ENCODE results near the gene METTL26.
A peak's percentile ranks its signal among the peaks of the same experiment; 100 is the strongest.

METTL26 gene

DNA sequence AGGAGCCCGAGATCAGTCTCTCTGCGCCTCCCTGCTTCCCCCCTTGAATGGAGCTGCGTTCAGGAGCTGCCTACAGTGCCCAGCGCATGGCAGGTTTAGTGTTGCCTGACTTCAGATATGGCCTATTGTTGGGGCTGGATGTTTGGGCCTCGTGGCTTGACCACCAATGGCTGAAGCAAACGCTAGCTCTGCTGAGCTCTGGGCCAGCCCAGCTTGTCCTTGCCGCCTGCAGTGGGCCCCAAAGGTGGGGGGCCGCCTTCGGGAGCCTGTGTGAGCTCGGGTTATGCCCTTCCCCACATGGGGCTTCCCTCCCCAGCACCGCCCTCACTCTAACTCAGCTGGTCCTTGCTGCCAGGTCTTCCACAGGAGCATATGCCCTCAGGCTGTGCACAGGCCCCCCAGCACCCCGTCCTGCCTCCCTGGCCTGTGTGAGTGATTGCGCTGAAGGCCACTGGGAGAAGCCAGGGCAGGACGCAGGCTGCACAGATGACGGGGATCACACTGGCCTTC is 2.0 kb upstream of the METTL26 start:
- DNase-seq (ENCODE audit: low read depth in 2 of 2), result no peak

DNA sequence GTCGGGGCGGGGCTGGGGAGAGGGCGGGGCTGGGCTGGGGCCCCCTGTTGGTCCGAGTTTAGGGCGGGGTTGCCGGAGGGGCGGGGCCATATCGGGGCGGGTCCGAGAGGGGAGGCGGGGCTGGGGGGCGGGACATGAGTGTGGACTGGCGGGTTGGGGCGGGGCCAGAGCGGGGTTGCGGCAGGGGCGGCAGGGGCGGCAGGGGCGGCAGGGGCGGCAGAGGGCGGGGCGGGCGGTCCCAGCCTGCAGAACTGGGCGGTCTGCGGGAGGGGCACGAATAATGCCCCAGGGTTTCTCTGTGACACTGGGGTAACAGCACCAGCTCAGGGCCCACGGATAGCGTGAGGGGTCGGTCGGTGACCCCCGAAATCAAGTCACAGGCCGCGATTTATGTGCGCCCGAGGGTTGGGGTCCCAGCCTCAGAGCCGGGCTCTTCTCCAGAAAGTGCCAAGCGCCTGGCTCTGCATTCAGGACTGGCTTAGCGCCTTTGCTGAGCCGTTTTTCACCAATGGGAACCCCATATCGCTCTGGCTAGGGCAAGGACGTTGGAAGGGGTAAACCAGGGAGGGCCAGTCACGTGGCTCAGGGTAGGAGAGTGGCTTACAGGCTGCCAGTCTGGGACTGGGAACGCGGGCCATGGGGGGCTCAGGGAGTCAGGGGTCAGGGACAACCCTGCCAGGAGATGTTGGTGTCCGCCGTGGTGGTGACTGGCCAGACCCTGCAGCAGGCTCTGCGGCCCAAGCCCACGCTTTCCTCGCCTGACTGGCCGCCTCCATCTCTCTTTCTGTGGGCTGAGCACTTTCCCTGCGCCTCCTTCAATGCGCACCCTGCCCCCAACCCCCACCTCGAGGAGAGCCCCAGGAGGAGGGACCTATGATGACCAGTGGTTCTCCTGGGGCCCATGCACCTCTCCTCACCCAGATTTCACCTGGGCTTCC is 1.2 kb upstream of the METTL26 start:
- DNase-seq (ENCODE audit: low read depth in 2 of 2), result peak; percentile 77

DNA sequence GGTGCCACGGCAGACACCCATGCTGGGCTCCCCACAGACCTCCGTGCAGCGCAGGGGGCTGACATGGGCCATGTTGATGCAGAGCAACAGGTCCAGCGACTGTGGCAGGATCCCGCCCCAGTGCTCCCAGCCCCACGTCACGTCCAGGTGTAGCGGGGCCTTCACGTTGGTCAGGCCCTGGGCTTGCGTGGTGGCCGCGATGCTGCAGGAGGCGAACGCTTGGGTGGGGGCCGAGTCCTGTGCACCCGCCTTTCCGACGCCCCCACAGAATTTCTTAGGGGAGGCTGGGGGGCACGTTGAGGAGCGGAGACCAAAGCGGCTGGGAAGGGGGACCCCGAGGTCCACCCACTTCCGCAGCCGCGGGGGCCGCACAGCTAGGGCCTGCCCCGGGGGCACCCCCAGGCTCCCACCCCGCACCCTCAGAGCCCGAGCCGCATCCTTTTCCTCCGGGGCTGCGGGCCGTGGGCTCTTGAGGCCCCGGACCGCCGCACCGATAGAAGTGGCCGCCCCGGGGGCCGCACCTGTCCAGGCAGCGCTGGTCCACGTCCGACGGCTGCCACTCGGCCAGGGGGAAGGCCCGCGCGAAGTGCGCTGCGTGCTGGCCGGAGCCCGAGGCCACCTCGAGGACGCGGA is 416 bp downstream of the METTL26 start:
- DNase-seq (ENCODE audit: low read depth in 2 of 2), result no peak

DNA sequence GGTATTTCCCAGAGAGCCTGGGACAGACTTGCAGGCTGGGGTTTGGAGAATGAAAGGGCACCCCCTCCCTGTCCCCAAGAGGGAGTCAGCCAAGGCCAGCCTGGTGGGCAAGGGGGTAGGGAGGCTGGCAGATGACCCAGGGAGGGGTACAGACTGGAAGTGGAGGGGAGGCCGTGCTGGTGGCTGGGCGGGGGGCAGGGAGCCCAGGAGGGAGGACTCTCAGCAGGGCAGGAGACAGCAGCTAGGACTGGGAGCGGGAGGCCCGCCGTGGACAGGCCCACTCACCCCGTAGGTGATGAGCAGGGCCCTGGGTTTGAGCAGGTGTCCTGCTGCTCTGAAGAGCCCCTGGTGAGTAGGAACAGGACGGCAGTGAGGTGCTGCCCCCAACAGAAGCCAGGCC is 1.1 kb downstream of the METTL26 start:
- no peak for DNase-seq (ENCODE audit: low read depth in 2 of 2)

DNA sequence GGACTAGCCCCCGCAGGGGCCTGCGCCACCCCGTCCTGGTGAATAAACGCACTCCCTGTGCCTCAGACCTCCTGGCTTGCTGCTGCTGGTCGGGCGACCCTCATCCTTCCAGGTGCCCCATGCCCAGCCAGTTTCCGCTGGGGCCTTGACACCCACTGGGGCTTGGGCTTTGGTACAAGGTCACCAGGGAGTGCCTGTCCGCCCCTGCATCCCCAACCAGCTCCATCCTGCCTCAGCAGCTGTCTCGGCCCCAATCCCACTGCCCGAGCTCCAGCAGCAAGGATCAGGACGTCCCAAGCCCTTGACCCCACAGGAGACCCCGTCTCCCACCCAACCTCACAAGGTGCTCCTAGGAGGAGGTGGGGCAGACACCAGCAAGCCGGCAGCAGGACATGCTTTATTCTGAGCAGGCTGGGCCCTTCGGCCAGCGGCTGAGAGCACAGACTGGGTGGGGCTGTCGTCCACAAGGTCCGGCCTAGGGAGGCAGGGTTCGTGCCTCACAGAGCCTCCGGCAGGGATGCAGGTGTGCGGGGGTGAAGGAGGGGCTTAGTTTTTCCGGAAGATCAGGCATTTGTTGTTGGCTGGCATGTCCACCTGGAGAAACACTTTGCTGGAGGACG is 1.9 kb downstream of the METTL26 start:
- no peak for DNase-seq (ENCODE audit: low read depth in 2 of 2)

DNA sequence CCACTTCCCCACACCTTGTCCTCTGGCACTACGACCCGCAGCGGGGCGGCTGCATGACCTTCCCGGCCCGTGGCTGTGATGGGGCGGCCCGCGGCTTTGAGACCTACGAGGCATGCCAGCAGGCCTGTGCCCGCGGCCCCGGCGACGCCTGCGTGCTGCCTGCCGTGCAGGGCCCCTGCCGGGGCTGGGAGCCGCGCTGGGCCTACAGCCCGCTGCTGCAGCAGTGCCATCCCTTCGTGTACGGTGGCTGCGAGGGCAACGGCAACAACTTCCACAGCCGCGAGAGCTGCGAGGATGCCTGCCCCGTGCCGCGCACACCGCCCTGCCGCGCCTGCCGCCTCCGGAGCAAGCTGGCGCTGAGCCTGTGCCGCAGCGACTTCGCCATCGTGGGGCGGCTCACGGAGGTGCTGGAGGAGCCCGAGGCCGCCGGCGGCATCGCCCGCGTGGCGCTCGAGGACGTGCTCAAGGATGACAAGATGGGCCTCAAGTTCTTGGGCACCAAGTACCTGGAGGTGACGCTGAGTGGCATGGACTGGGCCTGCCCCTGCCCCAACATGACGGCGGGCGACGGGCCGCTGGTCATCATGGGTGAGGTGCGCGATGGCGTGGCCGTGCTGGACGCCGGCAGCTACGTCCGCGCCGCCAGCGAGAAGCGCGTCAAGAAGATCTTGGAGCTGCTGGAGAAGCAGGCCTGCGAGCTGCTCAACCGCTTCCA is 2.6 kb downstream of the METTL26 start:
- no peak for DNase-seq (ENCODE audit: low read depth in 2 of 2)

DNA sequence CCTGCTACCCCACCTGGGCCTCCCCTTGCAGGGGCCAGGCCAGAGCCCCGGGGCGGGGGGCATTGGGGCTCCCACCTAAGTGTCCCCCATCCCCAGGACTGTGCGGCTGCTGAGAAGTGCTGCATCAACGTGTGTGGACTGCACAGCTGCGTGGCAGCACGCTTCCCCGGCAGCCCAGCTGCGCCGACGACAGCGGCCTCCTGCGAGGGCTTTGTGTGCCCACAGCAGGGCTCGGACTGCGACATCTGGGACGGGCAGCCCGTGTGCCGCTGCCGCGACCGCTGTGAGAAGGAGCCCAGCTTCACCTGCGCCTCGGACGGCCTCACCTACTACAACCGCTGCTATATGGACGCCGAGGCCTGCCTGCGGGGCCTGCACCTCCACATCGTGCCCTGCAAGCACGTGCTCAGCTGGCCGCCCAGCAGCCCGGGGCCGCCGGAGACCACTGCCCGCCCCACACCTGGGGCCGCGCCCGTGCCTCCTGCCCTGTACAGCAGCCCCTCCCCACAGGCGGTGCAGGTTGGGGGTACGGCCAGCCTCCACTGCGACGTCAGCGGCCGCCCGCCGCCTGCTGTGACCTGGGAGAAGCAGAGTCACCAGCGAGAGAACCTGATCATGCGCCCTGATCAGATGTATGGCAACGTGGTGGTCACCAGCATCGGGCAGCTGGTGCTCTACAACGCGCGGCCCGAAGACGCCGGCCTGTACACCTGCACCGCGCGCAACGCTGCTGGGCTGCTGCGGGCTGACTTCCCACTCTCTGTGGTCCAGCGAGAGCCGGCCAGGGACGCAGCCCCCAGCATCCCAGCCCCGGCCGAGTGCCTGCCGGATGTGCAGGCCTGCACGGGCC is 3.4 kb downstream of the METTL26 start:
- no peak for DNase-seq (ENCODE audit: low read depth in 2 of 2)

DNA sequence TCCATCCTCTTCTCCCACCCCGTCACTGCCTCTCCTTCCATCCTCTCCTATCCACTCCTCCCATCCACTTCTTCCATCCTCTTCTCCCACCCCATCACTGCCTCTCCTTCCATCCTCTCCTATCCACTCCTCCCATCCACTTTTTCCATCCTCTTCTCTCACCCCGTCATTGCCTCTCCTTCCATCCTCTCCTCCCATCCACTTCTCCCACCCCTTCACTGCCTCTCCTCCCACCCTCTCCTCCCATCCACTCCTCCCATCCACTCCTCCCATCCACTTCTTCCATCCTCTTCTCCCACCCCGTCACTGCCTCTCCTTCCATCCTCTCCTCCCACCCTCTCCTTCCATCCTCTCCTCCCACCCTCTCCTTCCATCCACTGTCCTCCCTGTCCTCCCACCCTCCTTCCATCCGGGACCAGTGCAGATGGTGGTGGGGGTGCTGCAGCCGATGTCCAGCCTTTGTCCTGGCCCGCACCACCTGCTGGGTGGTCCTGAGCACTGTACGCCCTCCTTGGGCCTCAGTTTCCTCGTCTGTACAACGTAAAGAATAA is 4.2 kb downstream of the METTL26 start:
- DNase-seq (ENCODE audit: low read depth in 2 of 2), result no peak

DNA sequence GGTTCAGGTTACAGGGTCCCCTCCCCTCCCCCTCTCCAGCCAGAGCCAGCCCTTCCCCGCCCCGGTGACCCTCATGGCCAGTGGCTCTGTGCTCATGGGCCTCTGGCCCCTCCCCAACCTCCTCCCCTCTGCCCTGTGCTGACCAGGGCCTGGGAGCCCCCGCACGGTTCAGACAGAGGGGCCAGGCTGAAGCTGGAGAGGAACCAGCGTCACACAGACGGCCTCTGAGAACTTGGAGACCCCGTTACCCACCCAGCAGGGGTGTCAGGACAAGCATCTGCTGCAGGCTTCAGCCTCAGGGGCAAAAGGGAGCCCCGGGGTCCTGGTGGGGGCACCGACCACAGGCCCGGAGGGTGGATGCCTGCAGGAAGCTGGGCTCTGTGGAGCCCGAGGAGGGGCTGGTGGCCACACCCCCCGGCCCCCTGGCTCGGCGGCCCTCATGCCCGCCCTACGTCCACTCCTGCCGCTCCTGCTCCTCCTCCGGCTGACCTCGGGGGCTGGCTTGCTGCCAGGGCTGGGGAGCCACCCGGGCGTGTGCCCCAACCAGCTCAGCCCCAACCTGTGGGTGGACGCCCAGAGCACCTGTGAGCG is 5.2 kb downstream of the METTL26 start, which contains the start of gene WFIKKN1:
WFIKKN1 (plus strand) TSS at position 171 of the 591 bp plus-strand sequence; CDS start at position 440, 269 bp downstream.
- no peak for DNase-seq (ENCODE audit: low read depth in 2 of 2)

DNA sequence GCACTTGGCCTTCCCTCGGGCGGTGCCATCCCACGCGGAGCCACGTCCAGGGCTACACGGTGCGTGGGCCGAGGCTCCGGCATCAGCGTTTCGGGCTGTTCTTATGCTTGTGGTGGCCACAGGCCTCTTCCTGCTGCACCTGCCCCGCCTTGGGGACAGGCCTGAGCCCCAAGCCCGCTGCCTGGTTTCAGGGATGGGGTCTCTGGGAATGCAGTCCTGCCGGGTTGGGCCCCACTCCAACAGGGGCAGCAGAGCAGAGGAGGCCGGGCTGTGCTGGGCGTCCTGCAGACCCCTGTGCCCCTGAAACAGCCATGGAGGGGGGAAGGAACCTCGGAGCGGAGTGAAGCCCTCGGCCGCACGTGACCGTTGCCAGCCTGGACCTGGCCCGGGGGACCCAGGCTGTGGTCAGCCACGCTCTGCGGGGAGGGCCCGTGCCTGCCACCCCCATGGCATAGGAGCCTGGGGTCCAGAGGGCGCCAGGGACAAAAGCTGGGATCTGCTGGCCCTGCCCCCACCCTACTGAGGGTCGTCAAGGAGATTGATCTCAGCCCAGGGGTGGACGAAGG is 5.8 kb downstream of the METTL26 start:
- DNase-seq (ENCODE audit: low read depth in 2 of 2), result no peak

DNA sequence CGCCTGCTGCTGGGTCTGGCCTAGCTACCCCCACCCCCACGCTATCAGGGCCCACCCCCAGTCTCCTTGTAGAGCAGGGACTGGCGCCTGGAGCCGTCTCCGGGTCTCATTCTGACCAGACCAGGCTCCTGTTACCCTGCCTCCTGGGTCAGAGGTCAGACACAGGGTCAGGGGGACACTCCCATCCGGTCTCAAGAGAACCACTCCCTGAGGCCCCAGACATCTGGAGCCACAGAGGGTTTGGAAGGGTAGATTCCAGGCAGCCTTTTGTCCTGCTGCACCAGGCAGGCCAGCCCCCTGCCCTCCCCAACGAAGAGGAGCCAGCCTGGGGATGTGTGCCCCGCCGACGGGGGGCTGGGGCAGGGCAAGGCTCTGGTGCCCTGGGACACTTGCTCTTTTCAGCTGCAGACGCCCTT is 6.3 kb downstream of the METTL26 start:
- no peak for DNase-seq (ENCODE audit: low read depth in 2 of 2)

DNA sequence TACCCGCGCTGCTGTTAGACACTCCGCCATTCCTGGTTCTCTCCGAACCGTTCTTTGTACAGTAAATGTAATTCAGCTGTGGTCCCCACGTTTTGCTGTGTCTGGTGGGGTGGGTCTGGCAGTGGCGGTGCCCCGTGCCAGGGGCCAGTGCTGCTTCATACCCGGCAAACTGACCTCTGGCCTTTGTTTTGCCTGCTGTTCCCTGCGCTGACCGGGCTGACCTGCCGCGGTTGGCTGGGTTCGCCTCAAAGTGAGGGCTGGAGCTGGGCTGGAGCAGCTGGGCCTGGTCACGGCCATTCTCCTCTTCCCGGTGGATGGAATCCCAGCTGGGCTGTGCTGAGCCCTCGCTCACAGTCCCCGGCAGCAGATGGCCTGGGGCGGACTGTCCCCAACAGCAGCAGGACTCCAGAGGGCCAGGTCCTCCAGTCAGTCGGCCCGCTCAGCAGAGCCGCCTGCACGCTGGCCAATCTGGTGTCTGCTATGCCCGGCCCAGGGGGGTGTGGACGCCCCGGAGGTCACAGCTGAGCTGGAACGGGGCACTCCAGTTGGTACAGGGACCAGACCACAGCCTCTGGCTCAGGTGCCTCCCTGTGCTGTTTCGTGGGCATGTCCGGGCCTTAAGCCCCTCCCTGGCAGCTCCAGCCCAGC is 6.8 kb downstream of the METTL26 start:
- DNase-seq (ENCODE audit: low read depth in 2 of 2), result no peak

DNA sequence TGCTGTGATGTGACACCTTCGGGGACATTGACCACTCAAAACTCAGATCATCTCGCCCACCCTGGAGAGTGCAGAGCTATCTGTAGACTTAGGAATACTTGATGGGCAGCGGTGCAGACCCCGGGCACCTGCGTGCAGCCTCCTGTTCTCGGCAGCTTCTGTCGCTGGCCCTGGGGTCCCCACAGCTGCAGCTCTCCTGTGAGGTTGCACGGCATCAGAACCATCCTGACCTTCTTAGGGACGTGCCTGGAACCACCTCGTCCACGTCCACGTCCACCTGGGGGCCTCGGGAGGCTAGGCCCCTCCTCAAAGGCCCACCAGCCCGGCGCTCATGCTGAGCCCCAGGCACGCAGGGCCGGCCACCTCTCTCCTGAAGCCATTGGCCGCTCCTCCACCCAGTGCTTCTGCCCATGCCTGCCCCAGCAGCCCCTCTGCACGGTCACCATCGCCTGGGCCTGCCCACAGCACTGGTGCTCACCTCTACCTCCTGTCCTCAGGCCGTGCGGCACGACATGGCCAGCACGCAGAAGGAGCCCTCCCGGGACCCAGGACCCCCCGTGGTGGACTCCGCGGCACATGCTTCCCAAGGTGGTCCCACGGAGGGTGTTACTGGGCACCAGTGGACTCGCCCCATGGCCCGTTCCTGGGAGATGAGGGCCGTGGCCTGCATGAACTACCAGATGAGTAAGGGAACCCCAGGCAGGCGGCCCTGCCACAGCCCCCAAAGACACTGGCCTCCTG is 7.6 kb downstream of the METTL26 start:
- DNase-seq (ENCODE audit: low read depth in 2 of 2), result no peak

DNA sequence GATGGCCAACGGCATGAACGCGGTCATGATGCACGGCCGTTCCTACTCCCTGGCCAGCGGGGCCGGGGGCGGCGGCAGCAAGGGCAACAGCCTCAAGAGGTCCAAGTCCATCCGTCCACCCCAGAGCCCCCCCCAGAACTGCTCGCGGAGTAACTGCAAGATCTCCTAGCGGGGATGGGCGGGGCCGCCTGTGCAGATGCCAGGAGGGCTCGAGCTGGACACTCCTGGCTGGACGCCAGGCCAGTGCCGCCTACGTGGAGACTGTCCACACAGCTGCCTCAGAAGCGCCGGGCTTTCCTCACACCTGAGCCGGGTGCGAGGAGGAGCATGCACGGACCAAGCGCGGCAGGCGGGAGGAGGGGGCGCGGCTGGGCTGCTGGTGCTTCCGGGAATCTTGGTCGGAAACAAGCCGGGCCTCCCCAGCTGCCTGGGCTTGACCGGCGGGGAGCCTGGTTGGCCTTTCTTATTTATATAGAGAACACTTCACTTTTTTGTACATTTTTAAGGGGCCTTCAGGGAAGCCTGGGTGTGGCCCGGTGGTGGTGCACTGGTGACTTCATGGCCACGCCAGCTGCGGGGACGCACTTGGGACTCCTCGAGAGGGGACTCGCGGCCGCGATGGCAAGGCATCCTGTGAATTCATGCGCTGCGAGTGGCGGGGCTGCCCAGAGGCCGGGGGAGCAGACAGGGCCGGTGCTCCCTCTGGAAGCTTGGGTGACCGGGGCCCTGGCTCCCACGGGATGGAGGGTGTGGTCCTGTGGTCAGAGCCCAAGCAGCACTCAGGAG is 8.5 kb downstream of the METTL26 start:
- no peak for DNase-seq (ENCODE audit: low read depth in 2 of 2)

DNA sequence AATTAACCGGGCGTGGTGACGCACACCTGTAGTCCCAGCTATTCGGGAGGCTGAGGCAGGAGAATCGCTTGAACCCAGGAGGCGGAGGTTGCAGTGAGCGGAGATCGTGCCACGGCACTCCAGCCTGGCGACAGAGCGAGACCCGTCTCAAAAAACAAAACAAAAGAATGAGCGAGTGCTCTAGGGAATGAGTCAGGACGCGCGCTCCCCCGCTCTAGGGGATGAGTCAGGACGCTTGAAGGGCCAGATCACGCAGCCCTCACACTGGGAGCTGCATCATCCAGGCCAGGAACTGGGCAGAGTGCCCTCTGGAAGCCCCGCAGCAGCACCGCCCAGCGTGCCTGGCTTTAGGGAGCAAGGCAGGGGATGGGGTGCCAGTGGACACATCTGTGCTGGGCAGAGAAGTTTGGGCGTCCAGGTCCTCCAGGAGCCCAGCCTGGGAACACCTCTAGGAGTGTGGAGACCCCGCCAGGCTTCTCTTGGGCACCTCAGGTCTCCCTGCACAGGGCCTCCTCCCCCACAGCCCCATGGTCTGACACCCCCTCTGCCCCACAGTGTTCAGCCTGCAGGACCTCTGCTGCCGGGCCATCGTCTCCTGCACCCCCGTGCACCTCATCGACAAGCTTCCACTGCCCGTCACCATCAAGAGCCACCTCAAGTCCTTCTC is 9.2 kb downstream of the METTL26 start:
- no peak for DNase-seq (ENCODE audit: low read depth in 2 of 2)

DNA sequence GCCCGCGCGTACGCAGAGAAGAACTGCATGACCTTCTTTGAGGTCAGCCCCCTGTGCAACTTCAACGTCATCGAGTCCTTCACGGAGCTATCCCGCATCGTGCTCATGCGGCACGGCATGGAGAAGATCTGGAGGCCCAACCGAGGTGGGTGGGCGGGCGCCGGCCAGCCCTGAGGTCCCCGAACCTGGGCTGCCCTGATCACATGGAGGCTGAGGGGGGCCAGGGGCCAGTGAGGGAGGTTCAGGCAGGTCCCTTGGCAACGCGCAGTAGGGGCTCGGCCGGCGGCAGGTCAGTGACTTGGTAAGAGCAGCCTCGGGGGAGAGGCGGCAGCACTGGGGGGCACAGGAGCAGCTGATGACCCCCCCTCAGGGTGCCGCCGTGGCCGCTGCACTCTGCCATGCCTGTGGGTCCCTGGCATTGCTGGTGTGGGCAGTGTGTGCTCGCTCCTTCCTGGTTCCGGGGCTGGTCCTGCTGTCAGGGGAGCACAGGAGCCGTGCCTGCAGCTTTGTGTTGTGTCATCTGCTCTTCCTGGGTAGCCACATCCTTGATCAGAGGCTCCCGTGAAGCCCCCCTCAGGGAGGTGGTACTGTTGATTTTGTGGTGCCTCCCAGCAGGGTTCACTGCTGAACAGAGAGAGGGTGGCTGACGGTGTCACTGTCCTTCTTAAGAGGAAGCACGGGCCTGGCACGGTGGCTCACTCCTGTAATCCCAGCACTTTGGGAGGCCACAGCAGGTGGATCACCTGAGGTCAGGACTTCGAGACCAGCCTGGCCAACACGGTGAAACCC is 9.9 kb downstream of the METTL26 start:
- DNase-seq (ENCODE audit: low read depth in 2 of 2), result no peak
